Activated CD4-positive, CD25-positive, alpha-beta regulatory T cell treated with anti-CD3 and anti-CD28 coated beads, Interleukin-2, amount 50 U/mL, for 16 hours (primary cell): Measurements from ENCODE around the gene PIH1D1.

Experiments
- DNase-seq: peaks from one replicate; pipeline ENCODE4 v3.0.0-alpha.2; 2020; ENCODE audit warnings: low read depth, low spot score

PIH1D1 gene

DNA sequence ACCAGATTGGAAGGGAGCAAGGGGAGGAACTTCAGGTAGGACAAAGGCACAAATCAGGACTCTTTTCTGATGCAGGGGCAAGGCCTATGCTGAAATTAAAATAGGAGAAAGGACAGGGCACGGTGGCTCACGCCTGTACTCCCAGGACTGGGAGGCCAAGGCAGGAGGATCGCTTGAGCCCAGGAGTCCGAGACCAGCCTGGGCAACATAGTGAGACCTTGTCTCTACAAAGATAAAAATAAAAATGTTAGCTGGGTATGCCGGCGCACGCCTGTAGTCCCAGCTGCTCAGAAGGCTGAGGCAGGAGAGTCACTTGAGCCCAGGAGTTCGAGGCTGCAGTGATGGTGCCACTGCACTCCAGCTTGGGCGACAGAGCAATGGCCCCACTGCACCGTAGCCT lies 15.9 kb downstream of the PIH1D1 start:
- DNase-seq, result no peak

DNA sequence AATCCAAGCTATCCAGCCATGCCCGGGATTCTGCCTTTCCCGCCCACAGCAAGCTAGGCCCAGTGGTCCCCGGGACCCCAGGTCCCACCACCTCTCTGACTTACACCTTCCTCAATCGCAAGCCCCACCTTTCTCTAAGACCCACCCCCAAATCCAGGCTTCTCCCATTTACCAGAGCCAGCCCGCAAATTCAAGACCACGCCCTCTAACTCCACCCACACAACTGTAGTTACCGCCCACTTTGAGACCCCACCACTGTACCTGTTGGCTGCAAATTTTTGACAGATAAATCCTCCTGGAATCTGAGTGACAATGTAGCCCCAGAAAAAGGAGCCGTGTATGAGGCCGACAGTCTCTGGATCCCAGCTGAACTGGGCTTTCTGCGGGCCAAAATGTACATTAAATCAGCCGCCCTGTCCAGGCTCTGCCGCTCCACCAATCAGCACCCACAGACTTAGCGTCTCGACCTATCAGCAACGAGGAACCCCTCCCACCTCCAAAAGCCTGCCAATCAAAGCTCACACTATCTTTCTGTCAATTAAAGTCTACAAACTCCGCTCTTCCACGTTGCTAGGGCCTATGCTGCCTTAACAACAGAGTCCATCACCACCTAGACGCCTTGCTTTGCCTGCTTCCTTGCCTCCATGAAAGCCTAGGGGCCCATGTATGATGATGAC lies 16.6 kb downstream of the PIH1D1 start:
- DNase-seq, result no peak

DNA sequence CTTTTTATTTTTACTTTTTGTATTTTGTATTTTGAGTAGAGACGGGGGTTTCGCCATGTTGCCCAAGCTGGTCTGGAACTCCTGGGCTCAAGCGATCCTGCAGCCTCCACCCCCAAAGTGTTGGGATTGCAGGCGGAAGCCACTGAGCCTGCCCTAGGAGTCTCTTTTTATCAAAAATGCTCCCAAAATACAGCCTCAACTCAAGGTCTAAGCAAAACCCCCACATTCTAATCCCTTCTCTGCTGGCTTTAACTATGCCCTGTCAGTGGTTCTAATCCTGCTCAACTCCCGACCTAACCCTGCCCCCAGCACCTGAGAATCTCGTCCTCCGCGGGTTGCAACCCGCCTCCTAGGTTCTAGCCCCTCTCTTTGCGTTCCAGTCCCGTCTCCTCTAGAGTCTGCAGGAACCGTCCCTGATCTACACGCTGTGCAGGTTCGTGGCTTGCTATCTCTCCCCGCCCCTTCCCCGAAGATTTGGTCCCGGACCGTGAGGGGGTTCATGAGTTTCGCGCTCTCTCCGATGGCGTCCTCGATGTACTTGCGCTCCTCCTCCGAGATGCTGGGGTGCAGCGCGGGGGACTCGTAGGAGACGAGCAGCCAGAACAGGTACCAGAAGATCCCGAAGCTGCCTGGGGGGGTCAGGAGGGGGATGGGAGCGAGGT lies 18.2 kb downstream of the PIH1D1 start:
- no peak for DNase-seq

DNA sequence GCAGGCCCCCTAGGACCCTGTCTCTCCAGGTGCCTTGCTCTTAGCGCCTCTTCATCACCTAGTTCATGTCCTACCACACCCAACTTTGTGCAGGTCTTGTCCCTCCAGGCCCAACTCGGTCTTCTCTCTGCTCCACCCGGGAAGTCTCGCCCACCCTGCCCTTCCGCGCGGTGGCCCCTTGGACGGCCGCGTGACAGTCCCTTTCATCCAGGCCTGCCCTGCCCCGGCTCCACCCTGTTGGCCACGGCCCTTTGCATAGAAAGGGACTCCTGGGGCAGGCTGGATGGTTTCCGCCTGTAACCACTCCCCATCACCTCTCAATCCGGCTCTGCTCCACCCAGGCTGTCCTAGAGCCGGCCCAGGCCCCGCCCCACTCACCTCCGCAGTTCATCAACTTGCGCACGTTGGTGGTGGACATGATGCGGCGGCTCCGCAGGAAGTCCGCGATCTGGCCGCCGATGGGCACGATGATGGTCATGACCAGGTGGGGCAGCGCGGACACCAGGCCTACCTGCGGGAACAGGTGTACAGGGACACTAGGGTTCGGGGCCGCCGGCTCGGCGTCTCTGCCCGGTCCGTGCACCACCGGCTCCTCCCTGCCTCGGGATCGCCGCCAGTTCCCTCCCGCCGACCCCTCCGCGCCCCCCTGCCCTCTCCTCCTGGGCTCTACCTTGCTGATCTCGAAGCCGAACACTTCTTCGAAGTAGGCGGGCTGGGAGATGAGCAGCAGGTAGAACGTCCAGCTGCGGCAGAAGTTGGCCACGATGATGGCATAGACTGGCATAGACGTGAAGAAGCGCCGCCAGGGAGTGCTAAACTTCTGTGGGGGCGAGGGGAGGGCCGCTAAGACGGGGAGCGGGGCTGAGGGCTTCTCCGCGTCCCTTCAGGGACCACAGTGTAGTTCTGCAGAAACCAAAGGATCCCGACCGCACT lies 19.2 kb downstream of the PIH1D1 start:
- no peak for DNase-seq

DNA sequence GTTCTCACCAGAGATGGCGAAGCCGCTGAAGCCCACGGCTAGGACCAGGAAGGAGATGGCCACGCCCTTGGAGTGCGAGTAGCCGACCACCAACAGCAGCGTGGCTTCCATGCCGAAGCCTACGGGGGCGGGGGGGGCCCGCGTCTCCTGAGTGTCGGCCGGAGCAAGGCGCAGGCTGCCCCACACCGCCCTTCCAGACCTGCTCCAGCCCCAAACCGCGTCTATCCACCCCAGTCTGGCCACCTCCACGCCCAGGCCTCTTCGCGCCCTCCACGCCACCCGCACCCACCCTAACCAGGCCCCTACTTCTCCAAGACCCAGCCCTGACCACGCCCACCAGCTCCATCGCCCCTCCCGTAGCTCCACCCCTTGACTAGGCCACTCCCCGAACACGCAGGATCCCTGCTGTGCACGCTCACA lies 20.3 kb downstream of the PIH1D1 start:
- DNase-seq, result no peak

DNA sequence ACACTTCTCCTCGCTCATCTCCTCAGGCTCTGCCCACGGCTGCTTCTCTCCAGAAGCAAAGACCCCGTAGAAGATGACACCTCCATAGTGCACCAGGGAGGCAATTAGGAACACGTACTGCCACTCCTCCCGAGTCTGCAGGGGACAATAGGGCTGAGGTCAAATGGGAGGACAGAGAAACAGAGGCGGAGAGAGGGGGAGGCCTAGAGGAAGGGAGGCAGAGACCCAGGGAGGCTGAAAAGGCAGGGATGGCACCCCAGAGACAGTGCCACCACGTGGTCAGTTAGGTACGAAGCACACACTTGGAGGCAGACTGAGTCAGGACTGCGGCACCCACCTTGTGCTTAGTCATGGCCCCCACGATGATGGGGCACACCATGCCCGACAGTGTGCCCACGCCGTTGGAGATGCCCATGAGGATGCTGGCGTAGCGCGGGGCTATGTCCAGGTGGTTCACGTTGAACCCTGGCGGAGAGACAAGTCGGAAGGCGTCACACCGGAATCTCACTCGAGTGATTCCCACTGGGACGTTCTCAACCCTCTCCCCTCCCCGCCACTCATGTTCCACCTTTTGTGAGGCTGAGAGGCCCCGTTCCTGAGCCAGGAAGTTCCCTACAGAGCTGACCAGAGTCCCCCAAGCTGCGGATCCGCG lies 20.8 kb downstream of the PIH1D1 start:
- no peak for DNase-seq

DNA sequence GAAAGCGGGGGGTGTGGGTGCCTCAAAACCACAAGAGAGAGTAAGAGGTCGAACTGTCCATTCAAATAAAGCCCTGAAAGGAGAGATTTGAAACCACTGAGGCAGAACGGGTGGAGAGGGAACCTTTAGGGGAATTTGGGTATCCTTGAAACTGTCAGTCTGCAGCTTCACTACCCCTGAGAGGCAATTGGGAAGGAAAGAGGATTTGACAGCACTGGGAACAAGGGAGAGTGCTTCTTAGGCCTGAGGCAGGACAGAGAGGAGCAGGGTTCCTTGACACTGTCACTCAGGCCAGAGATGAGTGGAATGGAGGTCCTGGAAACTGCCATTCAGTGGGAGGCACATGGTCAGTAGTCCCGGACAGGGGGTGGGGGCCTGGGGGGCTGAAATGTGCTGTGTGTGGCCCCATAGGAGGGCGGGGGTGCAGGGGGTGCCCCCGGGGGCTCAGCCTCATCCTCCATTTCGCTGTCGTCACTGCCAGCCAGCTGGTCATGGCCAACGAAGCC lies 21.4 kb downstream of the PIH1D1 start:
- no peak for DNase-seq

DNA sequence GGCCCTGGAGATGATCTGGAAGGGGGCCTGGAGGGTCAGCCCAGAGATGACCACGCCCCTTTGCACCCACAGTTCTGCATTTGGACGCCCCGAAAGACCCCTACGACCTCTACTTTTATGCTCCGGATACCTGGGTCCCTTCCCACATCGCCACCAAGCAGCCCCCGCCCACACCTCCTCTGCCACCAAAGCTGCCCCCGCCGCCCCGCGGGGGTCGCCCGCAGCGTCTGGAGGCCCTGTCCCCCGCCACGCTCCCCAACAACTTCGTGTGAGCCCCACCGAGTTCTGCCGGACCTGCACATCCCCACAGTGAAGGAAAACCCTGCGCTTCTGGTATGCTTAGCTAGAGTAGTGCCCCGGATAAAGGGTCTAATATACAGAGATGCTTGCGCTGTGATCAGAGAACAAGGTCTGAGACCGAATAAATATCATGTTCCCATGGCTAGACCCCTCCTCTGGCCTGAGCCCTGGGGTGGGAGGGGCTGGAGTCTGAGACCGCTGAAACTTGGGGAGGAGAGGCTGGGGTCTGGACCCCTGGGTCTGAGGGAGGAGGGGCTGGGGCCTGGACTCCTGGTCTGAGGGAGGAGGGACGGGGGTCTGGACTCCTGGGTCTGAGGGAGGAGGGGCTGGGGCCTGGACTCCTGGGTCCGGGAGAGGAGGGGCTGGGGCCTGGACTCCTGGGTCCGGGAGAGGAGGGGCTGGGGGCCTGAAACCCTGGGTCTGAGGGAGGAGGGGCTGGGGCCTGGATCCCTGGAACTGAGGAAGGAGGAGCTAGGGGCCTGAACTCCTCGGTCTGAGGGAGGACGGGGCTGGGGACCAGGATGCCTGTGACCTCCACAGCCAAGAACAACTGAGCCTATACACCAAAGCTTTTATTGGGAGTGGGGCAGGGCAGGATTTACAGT lies 22.8 kb downstream of the PIH1D1 start:
- no peak for DNase-seq

DNA sequence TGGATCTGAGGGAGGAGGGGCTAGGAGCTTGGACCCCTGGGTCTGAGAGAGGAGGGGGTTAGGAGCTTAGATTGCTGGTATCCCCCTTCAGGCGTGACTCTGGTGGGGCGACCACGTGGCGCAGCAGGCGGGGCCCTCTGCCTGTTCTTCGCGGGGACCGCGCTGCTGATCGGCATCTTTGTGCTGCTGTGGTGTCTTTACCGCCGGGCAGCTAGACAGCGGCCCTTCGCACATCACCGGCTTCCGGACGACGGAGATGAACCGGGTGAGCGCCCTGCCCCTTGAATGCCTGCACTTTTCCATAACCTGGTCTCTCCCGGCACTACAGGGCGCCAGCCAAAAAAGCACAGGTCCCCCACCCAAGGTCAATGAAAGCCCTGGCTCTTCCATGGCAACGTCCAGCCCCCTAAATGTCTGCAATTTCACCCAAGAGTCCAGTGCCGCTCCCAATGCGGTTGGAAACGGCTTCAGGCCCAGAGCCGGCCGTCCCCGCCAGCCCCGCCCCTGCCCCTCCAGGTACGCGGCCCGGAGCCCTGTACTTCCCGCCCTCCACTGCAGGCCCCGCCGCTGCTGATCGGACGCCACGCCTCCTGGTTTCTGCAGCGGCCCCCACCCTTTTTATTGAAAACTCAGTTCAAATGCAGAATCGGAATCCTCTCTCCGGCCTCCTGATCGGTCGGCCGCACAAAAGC lies 23.6 kb downstream of the PIH1D1 start:
- DNase-seq, result no peak

DNA sequence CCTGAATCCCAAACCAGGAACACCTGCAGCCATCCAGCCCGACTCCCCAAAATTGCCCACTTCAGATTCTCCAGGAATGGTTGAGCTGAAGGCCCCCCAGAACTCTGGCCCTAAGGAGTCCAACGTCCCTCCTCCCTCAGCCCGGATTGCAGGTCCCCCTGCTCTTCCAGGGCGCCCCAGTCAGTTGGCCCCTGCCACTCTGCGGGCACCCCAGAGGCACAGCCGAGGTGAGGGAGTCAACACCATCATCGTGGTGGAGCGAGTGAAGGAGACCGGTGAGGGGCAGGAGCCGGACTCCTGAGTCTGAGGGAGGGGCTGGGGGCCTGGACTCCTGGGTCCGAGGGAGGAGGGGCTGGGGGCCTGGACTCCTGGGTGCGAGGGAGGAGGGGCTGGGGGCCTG lies 24.3 kb downstream of the PIH1D1 start:
- no peak for DNase-seq

DNA sequence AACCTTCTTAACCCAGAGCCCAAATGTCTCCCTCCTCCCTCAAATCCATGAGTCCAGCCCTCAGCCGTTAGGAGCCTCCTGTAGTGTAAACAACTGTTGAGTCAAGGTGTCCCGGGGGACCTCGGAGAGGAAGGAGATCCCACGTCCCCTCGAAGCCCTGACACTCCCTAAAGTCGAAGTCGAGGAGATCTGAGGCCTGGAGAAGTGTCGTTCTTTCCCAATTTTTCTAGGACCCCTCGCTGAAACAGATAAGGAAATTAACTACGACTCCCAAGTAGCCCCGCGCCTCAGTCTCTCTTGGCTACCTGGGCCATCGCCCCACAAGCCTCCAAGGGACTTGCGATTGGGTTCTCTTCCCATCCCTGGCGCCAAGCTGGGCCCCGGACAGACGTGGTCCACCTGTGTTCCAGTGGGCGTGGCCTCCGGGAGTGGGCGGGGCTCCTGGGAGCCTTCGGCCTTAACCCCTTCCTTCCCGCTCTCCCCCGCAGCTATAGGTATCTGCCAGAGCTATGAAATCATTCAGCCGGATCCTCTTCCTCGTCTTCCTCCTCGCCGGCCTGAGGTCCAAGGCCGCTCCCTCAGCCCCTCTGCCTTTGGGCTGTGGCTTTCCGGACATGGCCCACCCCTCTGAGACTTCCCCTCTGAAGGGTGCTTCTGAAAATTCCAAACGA lies 25.6 kb downstream of the PIH1D1 start:
- no peak for DNase-seq

DNA sequence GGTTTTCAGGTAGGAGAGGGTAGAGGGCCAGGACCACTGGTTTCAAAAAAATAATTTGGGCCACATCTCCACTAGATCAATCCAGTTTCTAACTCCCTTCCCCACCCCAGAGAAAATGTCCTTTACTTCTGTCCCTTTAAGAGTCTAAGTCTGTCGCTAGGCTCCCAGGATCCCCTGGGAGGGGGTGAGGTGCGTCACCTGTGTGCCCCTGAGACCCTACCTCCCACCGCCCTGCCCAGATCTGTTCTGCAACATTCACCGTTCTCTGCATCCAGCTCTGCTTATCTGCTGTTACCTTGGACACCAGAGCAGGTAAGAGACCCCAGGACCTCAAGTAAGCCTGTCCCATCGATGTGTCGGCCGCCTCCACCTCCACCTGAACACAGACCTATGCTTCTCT lies 26.4 kb downstream of the PIH1D1 start, which contains the start of gene GFY:
Gene GFY (plus strand): TSS at position 211 of the 400 bp plus-strand sequence. CDS start 1,043 bp downstream, outside the sequence.
- DNase-seq, result no peak

DNA sequence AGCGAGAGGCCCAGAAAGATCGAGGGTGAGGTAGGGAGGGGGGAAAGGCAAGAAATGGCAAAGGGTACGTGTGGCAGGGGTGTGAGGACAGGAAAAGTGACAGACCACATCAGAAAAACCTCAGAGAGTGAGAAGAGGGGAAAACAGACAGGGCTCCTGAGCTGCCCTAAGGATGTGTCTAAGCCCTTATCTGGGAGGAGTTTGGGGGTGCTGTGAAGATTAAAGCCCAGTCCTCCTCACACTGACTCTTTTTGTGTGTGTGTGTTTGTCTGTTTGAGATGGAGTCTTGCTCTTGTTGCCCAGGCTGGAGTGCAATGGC lies 27.7 kb downstream of the PIH1D1 start:
- no peak for DNase-seq

DNA sequence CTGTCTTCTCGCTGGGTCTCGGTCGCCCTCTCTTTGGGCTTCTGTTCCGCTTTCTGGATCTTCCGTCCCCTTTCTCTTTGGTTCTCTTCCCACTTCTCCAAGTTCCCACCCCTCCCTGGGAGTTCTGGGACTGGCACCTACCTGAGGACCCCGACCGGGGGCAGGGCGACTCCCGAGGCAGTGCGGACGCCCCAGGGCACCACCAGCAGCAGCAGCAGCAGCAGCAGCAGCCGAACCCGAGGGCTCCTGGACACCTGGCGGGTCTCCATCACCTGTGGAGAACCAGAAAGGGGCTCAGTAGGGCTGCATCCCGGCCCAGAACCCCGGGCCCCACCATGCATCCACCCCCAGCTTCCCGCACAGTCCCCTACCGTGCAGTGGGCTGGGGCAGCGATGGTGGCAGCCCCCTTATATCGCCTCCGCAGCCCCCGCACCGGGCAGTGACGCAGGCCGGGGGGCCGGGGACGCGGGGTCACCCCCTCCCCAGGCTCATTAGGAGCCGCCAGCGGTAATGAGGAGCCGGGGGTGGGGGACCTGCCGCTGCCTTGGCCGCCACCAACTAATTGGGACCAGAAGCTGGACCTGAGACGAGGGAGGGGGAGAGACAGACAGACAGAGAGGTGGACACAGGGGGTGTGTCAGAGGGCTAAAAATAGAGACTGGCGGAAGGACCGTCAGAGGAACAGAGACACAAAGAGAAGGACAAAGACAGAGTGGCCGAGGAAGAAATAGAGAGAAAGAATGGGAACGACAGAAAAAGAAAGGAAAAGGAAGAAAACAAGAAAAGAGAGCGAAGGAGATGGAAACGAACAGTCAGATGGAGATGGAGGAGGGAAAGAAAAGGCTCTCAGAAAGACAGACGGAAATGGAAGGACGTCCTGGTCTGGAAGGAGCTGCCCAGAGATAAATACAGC lies 28.3 kb downstream of the PIH1D1 start, which contains the start of gene PTH2:
Gene PTH2 (minus strand): TSS at position 371 of the 914 bp plus-strand sequence. CDS start 102 bp downstream, at position 269.
- no peak for DNase-seq

DNA sequence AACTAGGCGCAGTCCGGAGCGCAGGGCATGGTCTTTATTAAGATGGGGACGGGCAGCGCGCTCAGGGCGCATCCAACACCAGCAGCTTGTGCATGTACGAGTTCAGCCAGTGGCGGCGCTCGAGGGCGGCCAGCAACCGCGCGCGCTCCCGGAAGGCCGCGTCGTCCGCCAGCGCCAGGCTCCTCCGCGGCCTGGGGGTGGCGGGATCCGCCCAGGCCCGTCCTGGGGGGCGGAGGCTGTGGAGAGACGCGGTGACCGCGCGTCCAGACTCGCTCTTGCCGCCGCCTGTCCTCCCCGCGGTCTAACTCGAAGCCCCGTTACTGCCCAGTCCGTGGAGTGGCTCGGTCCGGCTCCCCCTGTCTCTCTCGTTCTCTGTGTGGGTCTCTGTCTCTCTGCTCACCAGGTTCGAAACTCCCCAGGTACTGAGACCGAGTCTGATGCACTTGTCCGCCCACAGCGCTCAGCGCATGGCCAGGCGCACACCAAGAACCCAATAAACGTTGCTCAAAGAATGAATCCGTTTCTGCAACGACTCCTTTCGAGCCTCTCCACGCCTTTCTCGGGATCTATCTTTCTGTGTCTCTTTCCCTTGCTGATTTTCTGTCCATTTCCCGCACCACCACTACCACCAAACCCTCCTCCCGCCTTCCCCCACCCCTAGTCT lies 29.1 kb downstream of the PIH1D1 start:
- DNase-seq, result no peak

DNA sequence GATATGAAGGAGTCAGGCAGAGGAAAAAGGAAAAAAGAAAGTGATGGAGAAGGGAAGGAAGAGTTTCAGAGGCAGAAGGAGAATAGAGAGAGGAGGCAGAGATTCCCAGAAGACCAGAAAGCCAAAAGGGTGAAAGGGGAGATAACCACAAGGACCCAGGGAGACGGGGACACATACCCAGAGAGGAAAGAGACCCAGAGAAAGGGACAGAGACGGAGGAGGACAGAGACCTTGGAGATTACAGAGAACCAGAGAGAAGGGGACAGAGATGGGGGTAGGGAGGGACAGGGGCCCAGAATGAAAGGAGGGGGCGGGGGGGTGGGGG lies 29.8 kb downstream of the PIH1D1 start:
- no peak for DNase-seq

DNA sequence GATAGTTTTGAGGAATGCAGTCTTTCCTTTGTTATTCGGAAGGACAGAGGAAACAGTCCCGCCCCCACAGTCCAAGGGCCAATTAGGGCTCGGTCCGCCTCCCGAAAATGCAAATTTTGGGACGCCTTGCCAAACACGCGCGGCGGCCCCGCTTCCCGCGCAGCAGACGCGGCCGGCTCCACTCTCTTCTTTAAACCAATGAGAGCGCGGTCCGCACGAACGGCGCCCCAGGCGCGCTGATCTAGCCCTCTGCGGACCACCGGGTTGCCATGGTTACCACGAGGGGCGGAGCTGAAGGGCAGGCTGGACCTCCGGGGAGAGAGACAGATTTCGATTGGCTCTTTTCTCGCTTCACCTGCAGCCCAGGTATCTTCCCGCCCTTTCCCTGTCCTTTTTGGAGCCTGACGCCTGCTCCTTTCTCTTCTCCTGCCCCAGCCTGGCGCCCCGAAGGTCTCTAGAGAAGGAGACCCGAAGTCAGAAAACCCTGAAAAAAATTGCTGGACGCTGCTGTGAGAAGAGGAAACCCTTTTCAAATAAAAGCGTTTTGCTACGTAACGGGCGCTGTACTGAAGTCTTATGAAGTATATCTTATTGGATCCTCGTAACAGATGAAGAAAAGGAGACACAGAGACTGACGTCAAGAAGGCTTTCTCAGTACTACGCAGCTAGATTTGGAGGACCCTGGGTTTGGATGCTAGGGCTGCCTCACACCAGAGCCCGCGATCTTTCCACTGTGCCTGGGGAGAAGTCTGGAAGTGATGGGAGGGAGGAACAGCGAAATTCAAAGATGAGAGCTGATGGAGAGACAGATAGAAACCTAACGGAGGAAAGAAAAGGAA lies 30.4 kb downstream of the PIH1D1 start:
- no peak for DNase-seq
